Endothelial cell of umbilical vein (primary cell): ENCODE results near the gene SLC16A6. TPM values are rescaled to one million over a fixed set of nuclear protein-coding genes. Genes with fewer than 3 reads are reported as not detected.

Experiments
- BruUV-seq: library from RNA; stranded (reverse); fragments of 400-500 nt; replicated peaks from 2 replicates; lab custom pipeline; 2021; lab: Mats Ljungman, UMichigan
- CTCF ChIA-PET: fragments of 300-600, 350-600 bp; sonication (Branson Sonifier 250); formaldehyde crosslinking; loops from one replicate; lab custom pipeline; 2021; ENCODE audit warnings: antibody characterized with exemption, inconsistent platforms; lab: Charles Lee
- POLR2A ChIA-PET: fragments of 300-600, 350-600 bp; sonication (Branson Sonifier 250); formaldehyde crosslinking; loops from one replicate; lab custom pipeline; 2021; ENCODE audit warnings: antibody characterized with exemption, inconsistent platforms; lab: Charles Lee
- DNase-seq: peaks from one replicate; pipeline ENCODE4 v3.0.0-alpha.2; 2011; ENCODE audit warnings: low read depth, low spot score
- FAIRE-seq: peaks from 2 replicates; lab custom pipeline; 2011; peaks lifted over from hg19 to GRCh38; lab: Jason Lieb, UNC
- H2AFZ ChIP-seq: 2 replicates; pipeline ENCODE4 v1.6.0; 2012; ENCODE audit warnings: low read depth, low read length, control low read depth, inconsistent platforms
- H3K27ac ChIP-seq: 2 replicates; pipeline ENCODE4 v1.5.1; 2011; ENCODE audit warnings: low read depth, mild to moderate bottlenecking, control low read depth, low read length, moderate library complexity; ENCODE audit not compliant: insufficient read depth
- H3K27me3 ChIP-seq, 2 experiments: 2 replicates each; pipeline versions ENCODE4 v1.6.0 to v1.6.1; 2011; ENCODE audit warnings: low read length in 2 of 2, mixed read lengths in 1 of 2; ENCODE audit not compliant: control insufficient read depth in 2 of 2, insufficient read depth in 2 of 2
- H3K36me3 ChIP-seq, 2 experiments: 2 replicates in 1 of 2; 3 replicates in 1 of 2; pipeline ENCODE4 v1.5.1; 2011; ENCODE audit warnings: low read length in 2 of 2, mild to moderate bottlenecking in 1 of 2, moderate library complexity in 1 of 2; ENCODE audit not compliant: control insufficient read depth in 2 of 2, insufficient read depth in 2 of 2; ENCODE audit errors: extremely low read depth in 1 of 2
- H3K4me1 ChIP-seq: 3 replicates; pipeline ENCODE4 v1.5.1; 2011; ENCODE audit warnings: mild to moderate bottlenecking, low read length; ENCODE audit not compliant: control insufficient read depth, insufficient read depth; ENCODE audit errors: extremely low read depth
- H3K4me2 ChIP-seq: 2 replicates; pipeline ENCODE4 v1.6.1; 2011; ENCODE audit warnings: low read length, control low read depth, mixed read lengths; ENCODE audit not compliant: insufficient read depth
- H3K4me3 ChIP-seq, 3 experiments: fragments of 200-600 bp in 1 of 3; sonication (generic), shearing (Covaris generic) in 1 of 3; replicated peaks in 1 of 3; 2 replicates each; pipeline ENCODE4 v1.5.1; 2011 to 2016; ENCODE audit warnings: control low read depth in 3 of 3, low read length in 3 of 3, mild to moderate bottlenecking in 2 of 3, inconsistent platforms in 1 of 3, low read depth in 1 of 3, moderate library complexity in 1 of 3; ENCODE audit not compliant: insufficient read depth in 1 of 3
- H3K79me2 ChIP-seq: 2 replicates; pipeline ENCODE4 v1.6.0; 2012; ENCODE audit warnings: low read length, inconsistent platforms; ENCODE audit not compliant: control insufficient read depth, insufficient read depth
- H3K9ac ChIP-seq: replicated peaks from 2 replicates; pipeline ENCODE3; 2011; ENCODE audit warnings: low read length, control low read depth; ENCODE audit not compliant: insufficient read depth; ENCODE audit errors: extremely low read depth
- H3K9me1 ChIP-seq: replicated peaks from 3 replicates; pipeline ENCODE4 v1.6.0; 2011; ENCODE audit warnings: mild to moderate bottlenecking, low read length; ENCODE audit not compliant: control insufficient read depth, insufficient read depth; ENCODE audit errors: extremely low read depth
- H3K9me3 ChIP-seq: replicated peaks from 2 replicates; pipeline ENCODE4 v1.5.1; 2012; ENCODE audit warnings: low read length, inconsistent platforms; ENCODE audit not compliant: control insufficient read depth, insufficient read depth
- H4K20me1 ChIP-seq: replicated peaks from 2 replicates; pipeline ENCODE3; 2011; ENCODE audit warnings: mild to moderate bottlenecking, low read length; ENCODE audit not compliant: control insufficient read depth, insufficient read depth; ENCODE audit errors: extremely low read depth
- CTCF ChIP-seq, 2 donors: IDR thresholded peaks; 1 replicate in 1 of 2; 2 replicates in 1 of 2; pipeline ENCODE4 v1.5.1; 2011; ENCODE audit warnings: low read length in 2 of 2, mild to moderate bottlenecking in 2 of 2, moderate library complexity in 2 of 2, control low read depth in 1 of 2, inconsistent platforms in 1 of 2, low read depth in 1 of 2; ENCODE audit not compliant: insufficient read depth in 1 of 2; ENCODE audit errors: extremely low read depth in 1 of 2
- EZH2 ChIP-seq: IDR thresholded peaks from 2 replicates; pipeline ENCODE4 v1.6.1; 2012; ENCODE audit warnings: borderline replicate concordance, low read depth, mild to moderate bottlenecking, moderate library complexity, low read length, inconsistent platforms; ENCODE audit not compliant: severe bottlenecking
- FOS ChIP-seq: IDR thresholded peaks from 2 replicates; pipeline ENCODE4 v1.6.1; 2011; ENCODE audit warnings: mild to moderate bottlenecking, low read length, moderate library complexity, borderline replicate concordance; ENCODE audit not compliant: insufficient read depth
- GATA2 ChIP-seq: IDR thresholded peaks from 2 replicates; pipeline ENCODE4 v1.7.0; 2011; ENCODE audit warnings: low read depth, mild to moderate bottlenecking, moderate library complexity, mixed read lengths, low read length; ENCODE audit not compliant: insufficient read length, insufficient read depth
- JUN ChIP-seq: IDR thresholded peaks from 2 replicates; pipeline ENCODE4 v1.6.1; 2011; ENCODE audit warnings: borderline replicate concordance, low read depth; ENCODE audit not compliant: insufficient read length, insufficient read depth
- MAX ChIP-seq: IDR thresholded peaks from 2 replicates; pipeline ENCODE4 v1.6.1; 2011; ENCODE audit not compliant: insufficient read depth, insufficient read length
- MYC ChIP-seq: IDR thresholded peaks from one replicate; pipeline ENCODE4 v1.6.1; 2011; ENCODE audit warnings: mild to moderate bottlenecking, low read depth, low read length
- POLR2A ChIP-seq: IDR thresholded peaks from 2 replicates; pipeline ENCODE4 v1.6.1; 2012; ENCODE audit warnings: low read depth, mild to moderate bottlenecking, control low read depth, low read length
- POLR2AphosphoS5 ChIP-seq: IDR thresholded peaks from 2 replicates; pipeline ENCODE4 v1.6.1; 2012; ENCODE audit warnings: low read depth, mild to moderate bottlenecking, control low read depth, low read length, moderate library complexity; ENCODE audit not compliant: insufficient read depth
- dilution Hi-C: fragments of 300-500 bp; cut with MboI; formaldehyde crosslinking; loops from one replicate; pipeline ENCODE4 v1.15.0; 2019; ENCODE audit warnings: low sequenced_read_pairs; ENCODE audit not compliant: extremely low pct_ligation_motif_present
- intact Hi-C: fragments of 100-400 bp; cut with micrococcal nuclease; formaldehyde crosslinking; loops from one replicate; pipeline ENCODE4 v1.10.0; 2022
- polyA plus RNA-seq, 4 experiments: library from polyadenylated mRNA; depleted of rRNA in 3 of 4; stranded (reverse) in 3 of 4; unstranded in 1 of 4; fragments of >200 nt; gene quantifications; 2 replicates each; pipeline versions ENCODE4 v1.2.1 to v1.2.3, GENCODE V29; 2011 to 2012; ENCODE audit warnings: missing spikeins in 1 of 4
- total RNA-seq: library from RNA; stranded (reverse); gene quantifications from 2 replicates; pipeline ENCODE4 v1.2.3, GENCODE V29; 2021

The SLC16A6 gene
- total and polyA plus RNA-seq, 2 donors (not counting 3 experiments of a cell fraction or from before 2014, with no cell fraction given): 0.65 to 0.91 TPM

GRCh38 chr17:68324654-68325336, 33.9 kb upstream of the SLC16A6 start:
- no peak overlapping the region for H3K4me2 ChIP-seq
- DNase-seq (no peak), FAIRE-seq (no peak)
- no peaks in the 10 kb centered on the region for H3K4me1 ChIP-seq
- H3K4me3 ChIP-seq: no peak overlapping the region
- dilution Hi-C loops (no loop called here), intact Hi-C loops (no loop called here)
- H3K27me3 ChIP-seq: no peaks in the 10 kb centered on the region
- H3K79me2 ChIP-seq: no peaks in the 10 kb centered on the region
- ChIA-PET POLR2A (no interaction called here), CTCF (interaction anchor here (1.0 to 3.8 kb wide), 2 partner anchors 33 to 74 kb away, joined by 3 to 14 read pairs; no protein-coding TSS in a partner anchor)
- no peak for TF ChIP-seq EZH2
- TF ChIP-seq POLR2AphosphoS5: no peak
- TF ChIP-seq POLR2A: no peak
- no peak for TF ChIP-seq JUN
- TF ChIP-seq CTCF (IDR thresholded peaks at IDR 0.05; ENCODE audit: extremely low read depth in 1 of 2, insufficient read depth in 1 of 2, low read depth in 1 of 2, low read length in 2 of 2): no peak
- no peak for TF ChIP-seq MAX
- TF ChIP-seq FOS: no peak
- TF ChIP-seq MYC: no peak
- TF ChIP-seq GATA2: no peak
- no peaks in the 10 kb centered on the region for H3K9me3 ChIP-seq
- no peaks in the 10 kb centered on the region for H3K9me1 ChIP-seq
- H3K36me3 ChIP-seq: no peaks in the 10 kb centered on the region
- BruUV-seq: no TSS peak
- no peak overlapping the region for H2AFZ ChIP-seq
- no peak overlapping the region for H3K27ac ChIP-seq
- no peaks in the 10 kb centered on the region for H4K20me1 ChIP-seq
- no peak overlapping the region for H3K9ac ChIP-seq
